WERI-Rb-1 (cell line): ENCODE measurements around the gene CCER1.

ENCODE experiments used
- DNase-seq: peaks from one replicate; pipeline ENCODE4 v3.0.0-alpha.2; 2020
- H3K27ac ChIP-seq: fragments of 250-450 bp; sonication (Bioruptor Pico); 2 replicates; pipeline ENCODE4 v1.5.1; 2020; ENCODE audit warnings: mild to moderate bottlenecking, moderate library complexity
- H3K27me3 ChIP-seq: fragments of 250-450 bp; sonication (Bioruptor Pico); 2 replicates; pipeline ENCODE4 v1.5.1; 2021; ENCODE audit warnings: mild to moderate bottlenecking, low read depth, moderate library complexity; ENCODE audit not compliant: insufficient read depth, severe bottlenecking
- H3K36me3 ChIP-seq: fragments of 250-450 bp; sonication (Bioruptor Pico); 2 replicates; pipeline ENCODE4 v1.5.1; 2020; ENCODE audit warnings: mild to moderate bottlenecking, moderate library complexity
- H3K4me3 ChIP-seq: 2 replicates; pipeline ENCODE4 v1.5.1; 2011; ENCODE audit warnings: low read depth, mild to moderate bottlenecking, control low read depth, low read length
- H3K9me3 ChIP-seq: fragments of 250-450 bp; sonication (Bioruptor Pico); 2 replicates; pipeline ENCODE4 v1.5.1; 2021; ENCODE audit warnings: mild to moderate bottlenecking, moderate library complexity; ENCODE audit not compliant: severe bottlenecking
- TF ChIP-seq, protein P1 (sequence below): IDR thresholded peaks from 2 replicates; pipeline ENCODE4 v1.5.1; 2011; ENCODE audit warnings: low read depth, mild to moderate bottlenecking, control low read depth, inconsistent platforms, low read length

The CCER1 gene

DNA sequence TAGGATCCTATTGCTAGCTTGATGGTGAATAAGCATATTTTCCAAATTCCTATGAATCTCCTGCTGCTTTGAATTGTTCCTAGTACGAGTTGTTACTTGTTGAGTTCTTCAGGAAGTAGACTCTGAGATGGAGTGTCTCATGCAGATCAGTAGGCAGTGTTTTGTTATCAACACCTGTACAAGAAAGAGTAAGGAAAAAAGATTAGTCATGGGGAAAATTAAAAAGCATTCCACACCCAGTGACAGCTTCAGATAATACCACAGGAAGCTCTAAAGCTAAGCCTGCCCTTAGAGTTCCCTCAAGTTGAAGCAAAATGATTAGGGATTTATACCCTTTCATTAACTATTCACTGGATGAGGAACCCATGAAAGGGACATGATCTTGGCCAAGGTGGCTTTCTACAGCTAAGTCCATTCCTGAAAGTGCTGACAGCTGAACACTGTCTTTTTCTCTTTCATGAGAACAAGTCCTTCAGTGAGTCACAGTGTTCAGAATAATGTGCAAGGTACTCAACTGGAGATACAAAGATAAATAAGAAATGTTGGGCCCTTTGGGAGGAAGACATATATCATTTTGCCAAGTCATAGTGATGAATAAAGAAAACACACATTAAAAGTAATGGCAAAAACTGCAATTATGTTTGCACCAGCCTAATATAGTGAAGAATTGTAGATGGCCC lies 49.1 kb downstream of the CCER1 start:
- TF ChIP-seq, protein P1, sequence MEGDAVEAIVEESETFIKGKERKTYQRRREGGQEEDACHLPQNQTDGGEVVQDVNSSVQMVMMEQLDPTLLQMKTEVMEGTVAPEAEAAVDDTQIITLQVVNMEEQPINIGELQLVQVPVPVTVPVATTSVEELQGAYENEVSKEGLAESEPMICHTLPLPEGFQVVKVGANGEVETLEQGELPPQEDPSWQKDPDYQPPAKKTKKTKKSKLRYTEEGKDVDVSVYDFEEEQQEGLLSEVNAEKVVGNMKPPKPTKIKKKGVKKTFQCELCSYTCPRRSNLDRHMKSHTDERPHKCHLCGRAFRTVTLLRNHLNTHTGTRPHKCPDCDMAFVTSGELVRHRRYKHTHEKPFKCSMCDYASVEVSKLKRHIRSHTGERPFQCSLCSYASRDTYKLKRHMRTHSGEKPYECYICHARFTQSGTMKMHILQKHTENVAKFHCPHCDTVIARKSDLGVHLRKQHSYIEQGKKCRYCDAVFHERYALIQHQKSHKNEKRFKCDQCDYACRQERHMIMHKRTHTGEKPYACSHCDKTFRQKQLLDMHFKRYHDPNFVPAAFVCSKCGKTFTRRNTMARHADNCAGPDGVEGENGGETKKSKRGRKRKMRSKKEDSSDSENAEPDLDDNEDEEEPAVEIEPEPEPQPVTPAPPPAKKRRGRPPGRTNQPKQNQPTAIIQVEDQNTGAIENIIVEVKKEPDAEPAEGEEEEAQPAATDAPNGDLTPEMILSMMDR, result no peak
- no peaks in the 10 kb centered on the region for H3K9me3 ChIP-seq
- no peak overlapping the region for H3K4me3 ChIP-seq
- no peak overlapping the region for H3K27ac ChIP-seq
- DNase-seq, result no peak
- H3K36me3 ChIP-seq, result no peaks in the 10 kb centered on the region
- no peaks in the 10 kb centered on the region for H3K27me3 ChIP-seq

DNA sequence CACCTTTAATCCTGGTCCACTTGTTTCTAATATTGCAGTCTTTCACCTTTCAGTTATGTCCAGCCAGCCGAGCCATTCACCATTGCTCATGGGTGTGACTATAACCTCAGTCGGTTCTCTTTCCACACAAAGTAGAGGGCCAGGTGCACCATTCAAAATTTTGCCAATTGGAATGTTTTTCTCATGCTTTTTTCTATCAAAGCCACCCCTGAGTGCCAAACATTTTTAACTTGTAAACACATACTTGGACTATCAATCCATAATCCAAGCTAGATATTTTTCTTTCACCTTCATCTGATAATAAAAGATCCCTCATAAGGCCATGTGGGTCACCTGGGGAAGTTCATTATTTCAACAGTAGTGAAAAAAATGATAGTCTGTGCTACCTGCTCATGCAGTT lies 52.4 kb downstream of the CCER1 start:
- no peaks in the 10 kb centered on the region for H3K36me3 ChIP-seq

More for the DNA sequence above, 52.4 kb downstream of the CCER1 start:
- H3K27me3 ChIP-seq, result no peaks in the 10 kb centered on the region
- H3K4me3 ChIP-seq, result no peak overlapping the region
- no peak overlapping the region for H3K27ac ChIP-seq
- DNase-seq, result no peak
- no peaks in the 10 kb centered on the region for H3K9me3 ChIP-seq
- TF ChIP-seq, protein P1, result no peak
